Measurements from ENCODE around the gene SPEN.

- TF ChIP-seq CTCF (conservative IDR thresholded peaks at IDR 0.05; ENCODE audit: low read length) (no peak), EZH2phosphoT487 (IDR thresholded peaks at IDR 0.05; ENCODE audit: borderline replicate concordance) (no peak)
These were observed 37.8 kb downstream of the SPEN start for GRCh38 chr1:15885269-15885668.
